ENCODE data around the gene ZMYND19. TPM values are rescaled to one million over a fixed set of nuclear protein-coding genes. Genes with fewer than 3 reads are reported as not detected.

ZMYND19 gene
- 4.3 TPM for total RNA-seq

DNA sequence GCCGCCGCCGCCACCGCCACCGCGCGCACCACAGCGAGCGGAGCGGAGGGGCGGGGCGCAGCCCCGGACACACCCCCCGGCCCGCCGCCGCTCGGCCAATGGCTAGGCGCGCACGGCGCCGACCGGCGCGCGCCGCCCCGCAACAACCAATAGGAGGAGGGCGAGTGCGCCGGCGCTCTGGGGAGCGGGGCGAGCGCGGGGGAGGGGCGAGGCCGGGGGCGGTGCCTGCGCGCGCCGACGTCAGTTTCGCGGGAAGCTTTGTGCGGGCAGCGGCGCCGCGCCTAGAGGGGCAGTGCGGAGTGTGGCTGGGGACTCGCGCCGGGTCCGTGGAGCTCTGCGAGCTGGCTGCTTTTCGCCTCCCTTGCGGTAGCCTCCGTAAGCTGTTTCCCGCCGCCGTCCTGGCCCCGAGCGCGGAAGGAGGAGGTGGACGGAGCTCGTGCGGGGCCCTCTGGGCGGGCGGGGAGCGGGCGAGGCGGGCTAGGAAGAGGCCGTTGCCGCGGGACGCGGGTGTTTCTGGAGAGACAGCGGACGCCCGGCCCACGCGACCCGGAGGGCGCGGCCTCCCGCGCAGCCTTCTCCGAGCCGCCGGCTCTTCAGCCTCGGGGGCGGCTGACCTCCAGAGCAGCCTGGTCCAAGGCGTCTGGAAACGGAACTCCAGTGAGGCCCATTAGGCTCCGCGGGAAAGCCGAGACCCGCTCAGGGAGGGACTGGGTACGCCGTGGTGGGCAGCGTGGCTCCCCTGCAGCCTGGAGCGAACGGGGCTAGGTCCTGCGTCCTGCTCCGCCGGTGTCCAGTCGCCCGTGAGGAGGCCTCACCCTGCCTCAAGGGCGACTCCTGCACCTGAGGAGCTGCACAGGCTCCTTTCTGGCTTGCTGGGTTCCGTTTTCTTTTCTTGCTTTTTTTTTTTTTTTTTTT lies at the start of gene ZMYND19:
Gene ZMYND19 (minus strand): TSS at position 44 of the 915 bp plus-strand sequence. CDS start 249 bp downstream, outside the sequence.
- H3K36me3 ChIP-seq, result peaks cover 23 to 26% of the 10 kb centered on the region in 2 donors
- peak; percentile 46 to 93 for DNase-seq (ENCODE audit: low spot score in 2 of 2)
- no peaks in the 10 kb centered on the region for H3K27me3 ChIP-seq
- peak within 1 kb of the TSS; percentile 43 to 60 for H3K27ac ChIP-seq
- intact Hi-C loops (cut with DNase I), result loop anchor here (1.0 to 5.0 kb wide), 3 partner anchors 12 to 38 kb away; partner anchors contain the start of genes ARRDC1, DPH7, MRPL41 and PNPLA7
- H3K4me1 ChIP-seq, result peaks cover 7 to 14% of the 10 kb centered on the region in 2 donors
- H3K9me3 ChIP-seq, result no peaks in the 10 kb centered on the region
- peak within 1 kb of the TSS; percentile 76 to 97 for H3K4me3 ChIP-seq
- TF ChIP-seq, protein P1, sequence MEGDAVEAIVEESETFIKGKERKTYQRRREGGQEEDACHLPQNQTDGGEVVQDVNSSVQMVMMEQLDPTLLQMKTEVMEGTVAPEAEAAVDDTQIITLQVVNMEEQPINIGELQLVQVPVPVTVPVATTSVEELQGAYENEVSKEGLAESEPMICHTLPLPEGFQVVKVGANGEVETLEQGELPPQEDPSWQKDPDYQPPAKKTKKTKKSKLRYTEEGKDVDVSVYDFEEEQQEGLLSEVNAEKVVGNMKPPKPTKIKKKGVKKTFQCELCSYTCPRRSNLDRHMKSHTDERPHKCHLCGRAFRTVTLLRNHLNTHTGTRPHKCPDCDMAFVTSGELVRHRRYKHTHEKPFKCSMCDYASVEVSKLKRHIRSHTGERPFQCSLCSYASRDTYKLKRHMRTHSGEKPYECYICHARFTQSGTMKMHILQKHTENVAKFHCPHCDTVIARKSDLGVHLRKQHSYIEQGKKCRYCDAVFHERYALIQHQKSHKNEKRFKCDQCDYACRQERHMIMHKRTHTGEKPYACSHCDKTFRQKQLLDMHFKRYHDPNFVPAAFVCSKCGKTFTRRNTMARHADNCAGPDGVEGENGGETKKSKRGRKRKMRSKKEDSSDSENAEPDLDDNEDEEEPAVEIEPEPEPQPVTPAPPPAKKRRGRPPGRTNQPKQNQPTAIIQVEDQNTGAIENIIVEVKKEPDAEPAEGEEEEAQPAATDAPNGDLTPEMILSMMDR (IDR thresholded peaks at IDR 0.05), result no peak

DNA sequence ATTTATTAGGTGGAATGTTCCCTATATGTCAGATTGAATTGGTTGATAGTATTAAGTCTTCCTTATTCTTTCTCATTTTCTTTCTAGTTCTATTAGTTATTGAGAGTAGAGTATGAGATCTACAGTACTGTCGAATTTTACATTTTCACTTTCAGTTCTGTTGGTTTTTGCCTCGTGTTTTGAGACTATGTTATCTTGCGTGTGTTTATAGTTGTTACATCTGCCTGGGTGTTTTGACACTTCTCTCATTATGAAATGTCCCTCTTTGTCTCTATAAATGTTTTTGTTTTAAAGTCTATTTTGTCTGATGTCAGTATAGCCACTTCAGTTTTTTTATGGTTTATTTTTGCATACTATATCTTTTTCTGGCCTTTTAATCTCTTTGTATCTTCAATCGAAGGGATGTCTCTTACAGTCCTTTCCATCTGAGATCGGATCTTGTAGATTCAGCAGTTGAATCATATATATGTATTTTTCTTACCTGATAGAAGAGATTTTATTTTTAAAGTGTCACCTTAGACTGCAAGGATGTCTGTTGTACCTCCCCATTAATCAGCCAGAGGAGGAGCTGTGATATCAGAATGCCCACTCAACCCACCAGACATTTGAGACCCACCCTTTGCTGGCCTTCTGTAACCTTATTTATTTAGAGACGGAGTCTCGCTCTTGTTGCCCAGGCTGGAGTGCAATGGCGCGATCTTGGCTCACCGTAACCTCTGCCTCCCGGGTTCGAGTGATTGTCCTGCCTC lies 49.2 kb upstream of the ZMYND19 start:
- Histone ChIP-seq H3K4me3 (no peak overlapping the region), H3K9me3 (no peaks in the 10 kb centered on the region), H3K27ac (no peak overlapping the region), H3K4me1 (no peaks in the 10 kb centered on the region), H3K36me3 (peaks cover 0 to 6% of the 10 kb centered on the region in 2 donors), H3K27me3 (no peaks in the 10 kb centered on the region)
- intact Hi-C loops (cut with DNase I), result no loop called here
- TF ChIP-seq, protein P1 (IDR thresholded peaks at IDR 0.05), result no peak
- DNase-seq (ENCODE audit: low spot score in 2 of 2), result no peak

DNA sequence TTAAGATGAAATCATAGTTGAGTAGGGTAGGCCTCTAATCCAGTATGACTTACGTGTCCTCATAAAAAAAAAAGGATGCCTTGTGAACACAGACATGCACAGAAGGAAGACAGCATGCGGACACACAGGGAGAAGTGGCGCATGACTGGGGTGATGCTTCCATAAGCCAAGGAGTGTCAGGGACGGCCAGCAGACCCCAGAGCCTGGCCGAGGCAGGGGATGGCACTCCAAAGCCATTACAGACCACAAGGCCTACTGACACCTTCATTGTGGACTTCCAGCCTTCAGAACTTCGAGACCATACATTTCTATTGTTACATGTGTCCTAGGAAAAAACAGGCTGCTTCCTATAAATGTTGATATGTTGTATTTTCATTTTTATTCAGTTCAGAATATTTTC lies 48.4 kb upstream of the ZMYND19 start:
- Histone ChIP-seq H3K9me3 (no peaks in the 10 kb centered on the region), H3K27ac (no peak overlapping the region)
- DNase-seq (ENCODE audit: low spot score in 2 of 2), result no peak

DNA sequence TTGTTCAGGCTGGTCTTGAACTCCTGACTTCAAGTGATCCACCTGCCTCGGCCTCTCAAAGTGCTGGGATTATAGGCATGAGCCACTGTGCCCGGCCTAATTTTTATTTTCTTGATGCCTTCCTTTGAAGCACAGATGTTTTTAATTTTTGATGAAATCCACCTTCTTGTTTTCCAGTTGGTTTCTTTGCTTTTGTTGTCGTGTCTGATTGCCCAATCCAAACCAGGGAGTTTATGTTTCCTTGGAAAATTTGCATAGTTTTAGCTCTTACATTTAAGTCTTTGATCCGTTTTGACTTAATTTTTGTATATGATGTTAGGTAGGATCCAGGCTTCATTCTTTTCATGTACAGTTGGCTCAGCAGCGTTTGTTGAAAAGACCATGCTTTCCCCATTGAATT lies 43.7 kb upstream of the ZMYND19 start:
- peaks cover 0 to 7% of the 10 kb centered on the region in 2 donors for H3K4me1 ChIP-seq
- TF ChIP-seq, protein P1 (IDR thresholded peaks at IDR 0.05), result no peak
- no peak for DNase-seq (ENCODE audit: low spot score in 2 of 2)
- H3K27me3 ChIP-seq, result no peaks in the 10 kb centered on the region
- intact Hi-C loops (cut with DNase I), result no loop called here
- no peak overlapping the region for H3K27ac ChIP-seq
- H3K4me3 ChIP-seq, result no peak overlapping the region
- no peaks in the 10 kb centered on the region for H3K9me3 ChIP-seq
- no peaks in the 10 kb centered on the region for H3K36me3 ChIP-seq

More for the DNA sequence above, 48.4 kb upstream of the ZMYND19 start:
- TF ChIP-seq, protein P1 (IDR thresholded peaks at IDR 0.05), result no peak
- H3K4me3 ChIP-seq, result no peak overlapping the region
- peaks cover 0 to 3% of the 10 kb centered on the region in 2 donors for H3K36me3 ChIP-seq
- intact Hi-C loops (cut with DNase I), result no loop called here
- no peaks in the 10 kb centered on the region for H3K27me3 ChIP-seq
- H3K4me1 ChIP-seq, result no peaks in the 10 kb centered on the region

DNA sequence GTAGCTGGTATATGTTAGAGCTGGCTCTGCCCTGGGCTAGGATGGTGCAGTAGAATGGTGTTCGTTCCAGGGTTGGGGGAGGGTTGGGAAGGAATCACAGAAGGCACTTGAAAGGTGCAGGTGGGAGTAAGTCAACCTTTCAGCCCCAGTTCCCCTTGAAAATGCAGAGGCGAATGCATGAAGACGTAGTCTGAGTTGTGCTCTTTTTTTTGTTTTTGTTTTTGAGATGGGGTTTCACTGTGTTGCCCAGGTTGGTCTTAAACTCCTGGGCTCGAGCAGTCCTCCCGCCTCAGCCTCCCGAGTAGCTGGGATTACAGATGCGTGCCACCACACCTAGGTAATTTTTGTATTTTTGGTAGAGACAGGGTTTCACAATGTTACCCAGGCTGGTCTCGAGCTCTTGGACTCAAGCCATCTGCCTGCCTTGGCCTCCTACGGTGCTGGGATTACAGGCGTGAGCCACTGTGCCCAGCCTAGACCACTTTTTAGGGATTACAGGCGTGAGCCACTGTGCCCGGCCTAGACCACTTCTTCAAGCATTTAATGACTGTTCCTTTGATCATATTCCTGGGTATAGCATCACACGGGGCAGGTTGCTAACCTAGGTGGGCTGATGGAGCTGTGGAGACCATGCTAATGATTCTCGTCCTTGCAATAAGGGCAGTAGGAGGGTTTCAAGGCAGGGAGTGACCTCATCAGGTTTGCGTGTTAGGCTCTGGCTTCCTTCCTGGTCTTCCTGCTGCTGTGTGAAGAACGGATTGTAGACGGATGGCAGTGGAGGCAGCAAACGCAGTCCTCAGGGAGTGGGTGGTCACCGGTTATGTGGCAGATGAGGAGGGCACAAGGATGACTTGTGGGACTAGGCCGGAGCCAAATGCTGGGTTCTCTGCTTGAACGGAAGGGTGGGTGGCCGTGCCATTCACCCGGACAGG lies 42.2 kb upstream of the ZMYND19 start:
- TF ChIP-seq, protein P1 (IDR thresholded peaks at IDR 0.05), result no peak
- H3K9me3 ChIP-seq, result no peaks in the 10 kb centered on the region
- H3K27ac ChIP-seq, result no peak overlapping the region
- no peaks in the 10 kb centered on the region for H3K36me3 ChIP-seq
- H3K27me3 ChIP-seq, result no peaks in the 10 kb centered on the region
- H3K4me1 ChIP-seq, result peaks cover 0 to 9% of the 10 kb centered on the region in 2 donors
- intact Hi-C loops (cut with DNase I), result no loop called here
- no peak overlapping the region for H3K4me3 ChIP-seq
- no peak for DNase-seq (ENCODE audit: low spot score in 2 of 2)

Measured in ascending aorta (tissue), 2 donors.